GM19193 (cell line): ENCODE measurements around the gene PARD3B.

Experiments used
- POLR2A ChIP-seq: IDR thresholded peaks from 4 replicates; pipeline ENCODE4 v1.6.1; 2011; ENCODE audit not compliant: insufficient read depth, insufficient read length; ENCODE audit errors: extremely low read depth

Gene PARD3B

GRCh38 chr2:205456682-205457081 lies 911.4 kb downstream of the PARD3B start:
- no peak for TF ChIP-seq POLR2A

- no peak for TF ChIP-seq POLR2A
Observed at GRCh38 chr2:205460217-205460616, 914.9 kb downstream of the PARD3B start.

DNA sequence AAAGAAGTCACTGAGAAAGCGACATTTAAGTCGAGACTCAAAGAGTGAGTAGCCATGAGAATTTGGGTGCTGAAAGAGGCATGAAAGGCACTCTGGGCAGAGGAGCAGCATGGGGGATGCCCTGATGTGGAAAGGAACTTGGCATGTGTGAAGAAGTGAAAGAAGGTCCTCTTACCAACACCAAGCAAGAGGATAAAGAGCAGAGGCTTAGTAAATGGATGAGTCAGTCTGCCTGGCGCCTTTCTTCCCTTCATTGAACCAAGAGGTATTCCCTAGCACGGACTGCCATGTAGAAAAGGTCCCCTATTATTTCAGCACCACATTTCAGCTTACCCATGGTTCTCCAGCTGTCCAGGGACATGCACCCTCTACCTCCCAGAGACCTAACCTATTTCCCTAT lies 915.9 kb downstream of the PARD3B start:
- no peak for TF ChIP-seq POLR2A

DNA sequence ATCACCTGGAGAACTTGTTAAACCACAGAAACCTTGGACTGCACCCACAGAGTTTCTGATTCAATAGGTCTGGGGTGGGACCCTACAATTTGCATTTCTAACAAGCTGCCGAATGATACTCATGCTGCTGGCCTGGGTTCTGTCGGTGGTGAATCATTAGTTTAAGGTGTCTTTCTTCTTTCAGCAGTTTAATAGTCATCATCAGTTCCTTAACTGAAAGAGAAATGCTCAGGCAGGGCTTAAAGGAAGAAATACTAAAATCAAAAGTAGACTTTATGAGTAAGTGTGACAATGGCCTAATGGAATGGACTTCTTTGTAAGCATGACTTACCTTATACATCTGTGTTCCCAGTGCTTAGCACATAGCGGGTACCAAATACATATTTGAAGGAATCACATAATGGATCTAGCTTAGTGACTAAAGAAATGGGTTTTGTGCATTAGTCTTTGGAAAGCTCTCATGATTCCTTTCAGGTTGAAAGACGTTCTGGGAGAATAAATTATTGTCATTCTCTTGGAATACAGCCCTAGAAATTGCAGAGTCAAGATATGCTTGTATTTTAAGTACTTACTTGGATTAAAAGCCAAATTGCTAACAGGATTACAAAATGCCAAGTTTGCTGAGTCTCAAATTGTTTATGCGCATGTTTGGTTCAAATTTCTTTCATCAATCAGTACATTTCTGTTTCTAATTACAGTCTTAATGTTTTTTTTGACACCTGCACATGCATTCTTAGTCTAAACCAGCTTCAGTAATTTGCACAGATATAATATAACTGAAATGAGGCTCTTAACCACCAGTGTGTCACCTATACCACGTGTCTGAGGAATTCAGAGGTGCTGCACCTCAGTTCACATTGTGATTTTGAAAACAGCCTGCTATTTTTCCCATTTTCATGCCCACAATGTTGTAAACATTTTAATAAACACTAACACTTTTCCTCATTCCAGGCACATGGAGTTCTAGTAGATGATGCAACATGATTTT lies 916.7 kb downstream of the PARD3B start:
- TF ChIP-seq POLR2A, result no peak

GRCh38 chr2:205462681-205463345 lies 917.5 kb downstream of the PARD3B start:
- no peak for TF ChIP-seq POLR2A

- no peak for TF ChIP-seq POLR2A
Observed at GRCh38 chr2:205463466-205464025, 918.3 kb downstream of the PARD3B start.

- TF ChIP-seq POLR2A, result no peak
Observed at GRCh38 chr2:205464681-205465080, 919.4 kb downstream of the PARD3B start.

DNA sequence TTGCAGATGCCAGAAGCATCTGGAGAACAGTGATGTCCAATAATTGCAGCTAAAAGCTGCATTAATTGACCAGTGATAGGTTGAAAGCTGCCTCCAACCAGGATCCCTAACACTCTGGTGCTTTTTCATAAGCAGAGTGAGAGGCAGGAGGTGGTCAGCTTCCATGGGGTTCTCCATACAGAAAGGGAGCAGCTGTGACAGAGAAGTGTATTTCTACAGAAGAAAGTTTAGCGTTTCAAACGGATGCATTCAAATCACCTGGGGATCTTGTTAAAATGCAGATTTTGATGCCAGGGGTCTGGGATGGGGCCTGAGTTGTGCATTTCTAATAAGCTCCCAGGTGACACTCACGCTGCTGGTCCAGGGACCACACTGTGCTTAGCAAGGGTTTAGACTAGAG lies 920.5 kb downstream of the PARD3B start:
- TF ChIP-seq POLR2A, result no peak

- no peak for TF ChIP-seq POLR2A
Observed at GRCh38 chr2:205471776-205472175, 926.5 kb downstream of the PARD3B start.

GRCh38 chr2:205473791-205474190 lies 928.5 kb downstream of the PARD3B start:
- no peak for TF ChIP-seq POLR2A

DNA sequence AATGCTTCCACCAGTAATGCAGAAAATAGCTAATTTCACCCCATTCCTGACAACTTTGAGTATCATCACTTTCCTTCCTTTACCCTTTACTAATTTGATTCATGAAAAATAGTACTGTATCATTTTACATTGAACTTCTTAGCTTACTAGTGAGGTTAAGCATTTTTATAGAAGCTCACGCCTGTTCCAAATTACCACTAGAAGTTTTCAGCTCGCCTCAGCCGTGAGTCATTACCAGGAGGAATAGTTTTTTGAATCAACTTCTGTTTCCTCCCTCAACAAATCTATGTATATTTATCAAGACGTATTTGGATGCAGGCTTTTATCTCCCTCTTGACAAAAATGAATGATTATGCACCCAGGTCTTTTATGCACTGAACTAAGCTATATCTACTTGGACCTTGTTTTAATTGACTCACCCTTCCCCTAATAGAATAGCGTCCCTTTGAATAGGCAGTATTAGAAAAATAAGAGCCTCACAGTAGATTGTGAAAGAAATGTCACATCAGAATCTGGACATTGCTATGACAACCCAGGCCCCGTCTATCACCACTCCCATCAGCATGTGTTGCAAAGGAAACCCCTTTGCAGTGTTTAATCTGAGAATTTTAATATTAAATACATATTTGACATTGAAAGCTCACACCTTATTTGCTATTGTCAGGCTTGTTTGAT lies 929.6 kb downstream of the PARD3B start:
- no peak for TF ChIP-seq POLR2A

DNA sequence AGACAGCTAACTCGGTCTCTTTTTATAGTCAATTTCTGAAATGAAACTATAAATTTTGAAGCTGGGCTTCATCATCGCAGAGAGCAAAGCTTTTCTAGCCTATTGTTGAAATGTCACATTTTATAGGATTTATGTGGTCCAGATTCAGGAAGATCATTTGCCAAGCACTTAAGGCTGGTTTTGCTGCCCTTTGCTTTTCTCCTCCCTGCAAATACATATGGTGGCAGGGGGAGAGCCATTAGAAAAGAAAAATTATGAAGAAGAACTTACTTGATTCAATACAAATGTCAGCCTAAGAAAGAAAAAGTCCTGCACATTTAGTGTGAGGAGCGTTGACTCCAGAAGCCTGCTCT lies 930.1 kb downstream of the PARD3B start:
- no peak for TF ChIP-seq POLR2A

GRCh38 chr2:205477016-205477705 lies 931.9 kb downstream of the PARD3B start:
- no peak for TF ChIP-seq POLR2A

DNA sequence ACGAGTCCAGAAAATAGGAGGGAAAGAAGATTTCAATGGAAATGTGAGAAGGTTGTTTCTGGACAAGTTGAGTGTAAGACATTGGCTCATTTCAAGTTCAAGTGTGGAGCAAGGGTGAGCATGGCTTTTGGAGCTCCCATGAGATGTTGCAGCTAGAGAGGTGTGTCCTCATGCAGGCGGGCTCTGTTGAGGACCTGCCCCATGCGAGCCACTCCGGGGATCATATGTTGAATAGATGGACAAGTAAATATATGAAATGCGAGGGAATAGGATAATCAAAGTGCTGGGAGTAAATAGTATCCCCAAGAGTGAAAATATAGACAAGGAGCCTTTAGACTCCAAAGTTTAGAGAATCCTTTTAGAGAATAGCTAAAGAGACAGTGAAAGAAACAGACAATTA lies 936.6 kb downstream of the PARD3B start:
- no peak for TF ChIP-seq POLR2A
